GM11168 (cell line): ENCODE measurements around the gene ZC3H12A.
"Not testable (repeated sequence)": the region's sequence is repeated elsewhere in the genome, so short reads cannot be mapped to it uniquely, and the experiment has no call there.

Source experiments
- in situ Hi-C: fragments of 300-500 bp; cut with MboI; formaldehyde crosslinking; loops from one replicate; pipeline ENCODE4 v1.12.0; 2022; ENCODE audit warnings: low sequenced_read_pairs; ENCODE audit not compliant: unreplicated experiment

ZC3H12A gene

GRCh38 chr1:37493336-37494098 is 19.1 kb downstream of the ZC3H12A start:
- in situ Hi-C loops = no loop called here

DNA sequence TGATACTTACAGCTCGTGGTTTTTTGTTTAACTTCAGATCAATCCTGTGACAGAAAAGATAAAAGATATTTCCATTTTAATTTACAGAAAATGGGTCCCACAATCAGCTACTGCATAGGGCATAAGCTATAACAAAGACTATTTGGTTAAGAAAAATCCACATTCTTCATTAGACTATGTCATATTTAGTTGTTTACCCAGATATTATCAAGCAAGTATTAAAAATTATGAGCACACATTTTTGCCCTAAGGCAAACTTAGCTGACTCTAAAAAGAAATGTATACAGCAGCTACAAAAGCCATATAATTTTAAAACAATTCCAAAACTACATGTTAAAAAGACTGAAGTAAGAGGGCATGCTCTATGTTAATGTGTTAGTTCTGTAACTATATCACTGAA is 21.5 kb downstream of the ZC3H12A start:
- in situ Hi-C loops = no loop called here

GRCh38 chr1:37497832-37498231 is 23.5 kb downstream of the ZC3H12A start:
- in situ Hi-C loops = no loop called here

DNA sequence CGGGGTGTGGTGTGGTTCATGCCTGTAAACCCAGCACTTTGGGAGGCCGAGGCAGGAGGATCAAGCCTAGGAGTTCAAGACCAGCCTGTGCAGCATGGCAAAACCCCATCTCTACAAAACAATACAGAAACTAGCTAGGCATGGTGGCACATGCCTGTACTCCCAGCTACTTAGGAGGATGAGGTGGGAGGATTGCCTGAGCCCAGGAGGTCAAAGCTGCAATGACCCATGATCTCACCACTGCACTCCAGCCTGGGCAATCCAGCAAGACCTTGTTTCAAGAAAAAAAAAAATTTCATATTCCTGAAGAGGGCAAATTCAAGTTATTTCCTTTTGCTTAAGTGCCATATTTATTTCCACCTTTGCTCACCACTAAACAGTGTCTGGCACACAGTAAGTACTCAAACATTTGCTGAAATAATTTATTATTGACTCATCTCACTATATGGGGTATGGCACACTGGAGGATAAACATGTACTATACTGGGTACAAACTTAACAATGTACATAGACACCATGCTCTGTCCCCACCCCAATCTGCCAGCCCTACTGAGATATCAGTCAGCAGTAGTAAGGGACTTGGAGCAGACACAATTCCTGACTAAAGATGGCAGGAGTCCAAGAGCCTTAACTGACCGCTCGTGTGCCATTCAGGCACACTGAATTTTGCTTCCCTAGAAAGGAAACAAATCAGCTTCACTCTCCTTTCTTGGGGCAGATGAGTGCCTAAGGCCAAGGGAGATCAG is 24.7 kb downstream of the ZC3H12A start:
- in situ Hi-C loops = no loop called here

- in situ Hi-C loops = loop anchor here (10.0 kb wide), 1 partner anchor 47 kb away; no protein-coding TSS in a partner anchor
These were observed 27.3 kb downstream of the ZC3H12A start for GRCh38 chr1:37501661-37502060.

DNA sequence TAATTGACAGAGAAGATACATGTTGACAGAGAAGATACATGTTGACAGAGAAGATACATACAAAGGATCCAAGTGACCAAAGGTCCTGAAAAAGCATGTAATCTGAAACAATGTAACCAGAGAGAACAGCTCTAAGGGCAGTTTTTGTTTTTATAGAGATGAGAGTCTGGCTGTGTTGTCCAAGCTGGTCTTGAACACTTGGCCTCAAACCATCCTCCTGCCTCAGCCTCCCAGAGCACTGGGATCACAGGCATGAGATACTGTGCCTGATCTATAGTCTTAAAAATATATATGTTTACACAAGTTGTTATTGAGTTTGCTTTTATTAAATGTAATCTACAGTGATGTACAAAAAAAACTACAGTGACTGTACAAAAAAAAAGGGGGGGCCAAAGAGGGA is 27.7 kb downstream of the ZC3H12A start:
- in situ Hi-C loops = loop anchor here (10.0 kb wide), 1 partner anchor 47 kb away; no protein-coding TSS in a partner anchor

GRCh38 chr1:37502791-37503190 is 28.4 kb downstream of the ZC3H12A start:
- in situ Hi-C loops = loop anchor here (10.0 kb wide), 1 partner anchor 48 kb away; no protein-coding TSS in a partner anchor

DNA sequence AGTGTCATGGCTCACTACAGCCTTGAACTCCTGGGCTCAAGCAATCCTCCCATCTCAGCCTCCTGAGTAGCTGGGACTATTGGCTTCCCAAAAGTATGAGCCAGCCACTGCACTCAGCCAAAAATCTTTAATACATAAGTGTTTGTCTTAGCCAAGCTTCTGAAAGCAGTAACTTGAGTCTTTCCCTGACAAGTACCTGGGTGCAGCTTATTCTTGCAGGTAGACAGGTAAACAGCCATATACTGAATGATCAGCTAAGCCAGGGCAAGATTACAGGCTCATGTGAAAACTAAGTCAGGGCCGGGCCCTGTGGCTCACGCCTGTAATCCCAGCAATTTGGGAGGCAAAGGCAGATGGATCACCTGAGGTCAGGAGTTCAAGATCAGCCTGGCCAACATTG is 32.4 kb downstream of the ZC3H12A start:
- in situ Hi-C loops = loop anchor here (10.0 kb wide), 1 partner anchor 52 kb away; no protein-coding TSS in a partner anchor

DNA sequence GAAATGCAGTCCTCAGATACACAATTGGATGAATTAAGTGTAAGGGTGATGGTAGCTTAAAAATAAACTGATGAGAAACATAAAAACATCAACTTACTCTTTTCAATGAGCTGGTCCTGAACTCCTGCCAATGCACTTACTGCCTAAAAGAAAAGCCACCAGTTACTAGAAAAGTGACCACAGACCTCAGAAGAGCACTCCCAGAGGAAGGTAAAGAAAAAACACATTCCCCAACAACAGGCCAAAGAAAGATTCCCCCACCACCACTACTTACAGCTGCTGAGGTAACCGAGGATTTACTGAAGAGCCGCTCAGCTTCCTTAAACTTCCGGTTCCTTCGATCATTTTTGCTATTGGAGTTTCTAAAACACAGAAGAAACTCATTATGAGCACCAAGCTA is 34.8 kb downstream of the ZC3H12A start:
- in situ Hi-C loops = loop anchor here (10.0 kb wide), 1 partner anchor 54 kb away; no protein-coding TSS in a partner anchor

GRCh38 chr1:37513795-37514349 is 39.5 kb downstream of the ZC3H12A start:
- in situ Hi-C loops = no loop called here

DNA sequence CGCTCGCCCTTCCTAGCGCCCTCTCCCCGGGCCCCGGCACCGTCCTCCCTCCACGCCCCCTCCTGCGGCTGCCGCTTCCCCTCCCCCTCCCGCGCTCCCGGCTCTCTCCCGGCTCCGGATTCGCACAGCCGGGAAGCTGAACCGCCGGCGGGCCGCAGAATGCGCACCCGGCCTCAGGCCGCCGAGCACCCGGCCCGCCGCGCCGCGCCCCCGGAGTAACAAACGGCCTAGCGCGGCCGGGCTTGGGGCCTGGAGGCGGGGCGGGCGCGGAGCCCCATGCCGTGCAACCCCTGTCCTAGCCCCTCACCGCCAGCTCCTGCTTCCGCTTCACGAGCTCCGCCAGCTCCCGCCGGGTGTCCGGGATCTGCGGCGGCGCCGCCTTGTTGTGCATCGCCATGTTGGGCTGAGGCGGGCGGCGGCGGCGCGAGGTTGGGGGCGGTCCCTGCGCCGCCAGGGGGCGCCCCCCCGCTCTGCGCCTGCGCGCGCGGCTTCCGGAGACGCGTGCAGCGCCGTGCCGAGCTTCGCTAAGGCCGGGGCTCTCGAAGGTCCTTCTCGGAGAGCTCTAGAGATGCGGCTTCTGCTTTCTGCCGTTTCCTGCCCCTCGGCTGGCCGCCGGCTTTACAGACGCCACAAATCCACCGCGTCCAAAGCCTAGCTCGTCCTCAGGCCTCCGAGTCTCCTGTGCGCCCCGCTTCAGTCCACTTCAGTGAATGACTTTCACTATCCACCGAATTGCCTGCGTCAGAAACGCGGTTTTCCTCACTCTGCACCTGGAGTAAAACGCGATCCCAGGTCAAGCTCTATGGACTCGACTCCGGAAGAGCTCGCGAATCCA is 40.2 kb downstream of the ZC3H12A start, which contains the start of gene MEAF6:
MEAF6 (minus strand) TSS at position 417 of the 835 bp plus-strand sequence; CDS start at position 397, 20 bp downstream.
- in situ Hi-C loops = no loop called here

DNA sequence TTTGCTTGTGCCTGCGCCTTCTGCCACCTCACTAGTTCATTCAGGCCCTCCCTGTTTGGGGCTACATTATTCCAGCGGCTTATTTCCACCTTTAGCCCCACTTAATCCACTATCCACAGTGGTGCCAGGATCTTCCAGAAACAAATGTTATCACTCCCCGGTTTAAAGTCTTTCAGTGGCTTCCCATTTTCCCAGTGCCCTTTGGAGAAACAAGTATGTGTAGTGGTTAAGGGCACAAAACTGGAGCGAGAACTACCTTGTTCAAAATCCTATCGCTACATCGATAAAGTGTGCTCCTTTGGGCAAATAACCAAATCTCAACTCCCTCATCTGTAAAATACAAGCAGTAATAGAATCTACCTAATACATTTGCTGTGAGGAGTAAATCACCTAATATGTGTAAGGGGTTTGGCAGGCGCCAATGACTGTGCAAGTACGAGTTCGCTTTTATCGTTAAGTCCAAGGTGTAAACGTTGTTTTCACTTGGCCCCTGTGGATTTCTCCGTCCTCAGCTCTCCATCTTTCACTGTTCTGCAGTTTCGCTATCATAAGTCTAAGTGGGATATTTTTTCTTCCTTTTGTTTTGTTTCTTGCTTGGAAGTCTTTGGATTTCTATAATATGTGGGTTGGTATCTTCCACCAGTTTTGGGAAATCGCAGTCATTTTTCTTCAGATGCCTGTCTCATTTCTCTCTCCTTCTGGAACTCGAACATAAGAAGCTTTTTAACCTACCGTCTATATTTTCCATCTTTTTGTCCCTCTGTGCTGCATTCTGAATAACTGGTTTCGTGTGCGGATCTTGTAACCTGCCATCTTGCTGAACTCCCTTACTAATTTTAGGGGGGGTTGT is 41.0 kb downstream of the ZC3H12A start:
- in situ Hi-C loops = no loop called here

DNA sequence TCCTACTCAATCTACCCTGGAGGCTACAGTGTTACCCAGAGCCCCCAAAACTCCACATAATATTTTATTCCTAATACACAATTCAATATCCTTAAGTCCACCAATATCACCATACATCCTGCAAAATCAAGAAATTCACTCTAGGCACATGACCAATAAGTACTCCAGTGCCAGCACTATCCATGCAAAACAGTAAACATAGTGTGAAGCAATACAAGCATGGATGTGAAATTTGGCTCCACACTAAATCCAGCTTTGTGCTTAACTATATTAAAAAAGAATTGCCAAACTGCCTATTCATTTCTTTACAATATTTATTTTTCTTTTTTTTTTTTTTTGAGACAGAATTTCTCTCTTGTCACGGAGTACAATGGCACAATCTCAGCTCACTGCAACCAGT is 43.2 kb downstream of the ZC3H12A start:
- in situ Hi-C loops = no loop called here

DNA sequence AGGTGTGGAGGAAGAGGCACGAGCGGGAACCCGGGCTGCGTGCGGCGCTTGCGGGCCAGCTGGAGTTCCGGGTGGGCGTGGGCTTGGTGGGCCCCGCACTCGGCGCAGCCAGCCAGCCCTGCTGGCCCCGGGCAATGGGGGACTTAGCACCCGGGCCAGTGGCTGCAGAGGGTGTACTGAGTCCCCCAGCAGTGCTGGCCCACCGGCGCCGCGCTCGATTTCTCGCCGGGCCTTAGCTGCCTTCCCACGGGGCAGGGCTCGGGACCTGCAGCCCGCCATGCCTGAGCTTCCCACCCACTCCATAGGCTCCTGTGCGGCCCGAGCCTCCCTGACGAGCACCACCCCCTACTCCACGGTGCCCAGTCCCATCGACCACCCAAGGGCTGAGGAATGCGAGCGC is 43.9 kb downstream of the ZC3H12A start:
- in situ Hi-C loops = not testable (repeated sequence)

- in situ Hi-C loops = not testable (repeated sequence)
These were observed 44.5 kb downstream of the ZC3H12A start for GRCh38 chr1:37518929-37519328.

- in situ Hi-C loops = no loop called here
These were observed 45.2 kb downstream of the ZC3H12A start for GRCh38 chr1:37519613-37520012.

DNA sequence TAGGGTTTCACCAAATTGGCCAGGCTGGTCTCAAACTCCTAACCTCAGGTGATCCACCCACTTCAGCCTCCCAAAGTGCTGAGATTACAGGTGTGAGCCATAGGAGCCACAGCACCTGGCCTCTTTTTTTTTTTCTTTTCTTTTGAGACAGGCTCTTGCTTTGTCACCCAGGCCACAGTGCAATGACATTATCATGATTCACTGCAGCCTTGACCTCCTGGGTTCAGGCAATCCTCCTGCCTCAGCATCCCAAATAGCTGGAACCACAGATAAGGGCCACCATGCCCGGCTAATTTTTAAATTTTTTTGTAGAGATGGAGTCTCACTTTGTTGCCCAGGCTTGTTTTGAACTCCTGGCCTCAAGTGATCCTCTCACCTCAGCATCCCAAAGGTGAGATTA is 55.5 kb downstream of the ZC3H12A start:
- in situ Hi-C loops = not testable (repeated sequence)

GRCh38 chr1:37532418-37533156 is 58.2 kb downstream of the ZC3H12A start:
- in situ Hi-C loops = not testable (repeated sequence)
